Endothelial cell of umbilical vein (primary cell): ENCODE results near the gene CD81. TPM values are rescaled to one million over a fixed set of nuclear protein-coding genes. Genes with fewer than 3 reads are reported as not detected.

Experiments
- BruUV-seq: library from RNA; stranded (reverse); fragments of 400-500 nt; replicated peaks from 2 replicates; lab custom pipeline; 2021; lab: Mats Ljungman, UMichigan
- CTCF ChIA-PET: fragments of 300-600, 350-600 bp; sonication (Branson Sonifier 250); formaldehyde crosslinking; loops from one replicate; lab custom pipeline; 2021; ENCODE audit warnings: antibody characterized with exemption, inconsistent platforms; lab: Charles Lee
- POLR2A ChIA-PET: fragments of 300-600, 350-600 bp; sonication (Branson Sonifier 250); formaldehyde crosslinking; loops from one replicate; lab custom pipeline; 2021; ENCODE audit warnings: antibody characterized with exemption, inconsistent platforms; lab: Charles Lee
- DNase-seq: peaks from one replicate; pipeline ENCODE4 v3.0.0-alpha.2; 2011; ENCODE audit warnings: low read depth, low spot score
- FAIRE-seq: peaks from 2 replicates; lab custom pipeline; 2011; peaks lifted over from hg19 to GRCh38; lab: Jason Lieb, UNC
- H2AFZ ChIP-seq: 2 replicates; pipeline ENCODE4 v1.6.0; 2012; ENCODE audit warnings: low read depth, low read length, control low read depth, inconsistent platforms
- H3K27ac ChIP-seq: 2 replicates; pipeline ENCODE4 v1.5.1; 2011; ENCODE audit warnings: low read depth, mild to moderate bottlenecking, control low read depth, low read length, moderate library complexity; ENCODE audit not compliant: insufficient read depth
- H3K27me3 ChIP-seq, 2 experiments: 2 replicates each; pipeline versions ENCODE4 v1.6.0 to v1.6.1; 2011; ENCODE audit warnings: low read length in 2 of 2, mixed read lengths in 1 of 2; ENCODE audit not compliant: control insufficient read depth in 2 of 2, insufficient read depth in 2 of 2
- H3K36me3 ChIP-seq, 2 experiments: 2 replicates in 1 of 2; 3 replicates in 1 of 2; pipeline ENCODE4 v1.5.1; 2011; ENCODE audit warnings: low read length in 2 of 2, mild to moderate bottlenecking in 1 of 2, moderate library complexity in 1 of 2; ENCODE audit not compliant: control insufficient read depth in 2 of 2, insufficient read depth in 2 of 2; ENCODE audit errors: extremely low read depth in 1 of 2
- H3K4me1 ChIP-seq: 3 replicates; pipeline ENCODE4 v1.5.1; 2011; ENCODE audit warnings: mild to moderate bottlenecking, low read length; ENCODE audit not compliant: control insufficient read depth, insufficient read depth; ENCODE audit errors: extremely low read depth
- H3K4me2 ChIP-seq: 2 replicates; pipeline ENCODE4 v1.6.1; 2011; ENCODE audit warnings: low read length, control low read depth, mixed read lengths; ENCODE audit not compliant: insufficient read depth
- H3K4me3 ChIP-seq, 3 experiments: fragments of 200-600 bp in 1 of 3; sonication (generic), shearing (Covaris generic) in 1 of 3; replicated peaks in 1 of 3; 2 replicates each; pipeline ENCODE4 v1.5.1; 2011 to 2016; ENCODE audit warnings: control low read depth in 3 of 3, low read length in 3 of 3, mild to moderate bottlenecking in 2 of 3, inconsistent platforms in 1 of 3, low read depth in 1 of 3, moderate library complexity in 1 of 3; ENCODE audit not compliant: insufficient read depth in 1 of 3
- H3K79me2 ChIP-seq: 2 replicates; pipeline ENCODE4 v1.6.0; 2012; ENCODE audit warnings: low read length, inconsistent platforms; ENCODE audit not compliant: control insufficient read depth, insufficient read depth
- H3K9ac ChIP-seq: replicated peaks from 2 replicates; pipeline ENCODE3; 2011; ENCODE audit warnings: low read length, control low read depth; ENCODE audit not compliant: insufficient read depth; ENCODE audit errors: extremely low read depth
- H3K9me1 ChIP-seq: replicated peaks from 3 replicates; pipeline ENCODE4 v1.6.0; 2011; ENCODE audit warnings: mild to moderate bottlenecking, low read length; ENCODE audit not compliant: control insufficient read depth, insufficient read depth; ENCODE audit errors: extremely low read depth
- H3K9me3 ChIP-seq: replicated peaks from 2 replicates; pipeline ENCODE4 v1.5.1; 2012; ENCODE audit warnings: low read length, inconsistent platforms; ENCODE audit not compliant: control insufficient read depth, insufficient read depth
- H4K20me1 ChIP-seq: replicated peaks from 2 replicates; pipeline ENCODE3; 2011; ENCODE audit warnings: mild to moderate bottlenecking, low read length; ENCODE audit not compliant: control insufficient read depth, insufficient read depth; ENCODE audit errors: extremely low read depth
- CTCF ChIP-seq, 2 donors: IDR thresholded peaks; 1 replicate in 1 of 2; 2 replicates in 1 of 2; pipeline ENCODE4 v1.5.1; 2011; ENCODE audit warnings: low read length in 2 of 2, mild to moderate bottlenecking in 2 of 2, moderate library complexity in 2 of 2, control low read depth in 1 of 2, inconsistent platforms in 1 of 2, low read depth in 1 of 2; ENCODE audit not compliant: insufficient read depth in 1 of 2; ENCODE audit errors: extremely low read depth in 1 of 2
- EZH2 ChIP-seq: IDR thresholded peaks from 2 replicates; pipeline ENCODE4 v1.6.1; 2012; ENCODE audit warnings: borderline replicate concordance, low read depth, mild to moderate bottlenecking, moderate library complexity, low read length, inconsistent platforms; ENCODE audit not compliant: severe bottlenecking
- FOS ChIP-seq: IDR thresholded peaks from 2 replicates; pipeline ENCODE4 v1.6.1; 2011; ENCODE audit warnings: mild to moderate bottlenecking, low read length, moderate library complexity, borderline replicate concordance; ENCODE audit not compliant: insufficient read depth
- GATA2 ChIP-seq: IDR thresholded peaks from 2 replicates; pipeline ENCODE4 v1.7.0; 2011; ENCODE audit warnings: low read depth, mild to moderate bottlenecking, moderate library complexity, mixed read lengths, low read length; ENCODE audit not compliant: insufficient read length, insufficient read depth
- JUN ChIP-seq: IDR thresholded peaks from 2 replicates; pipeline ENCODE4 v1.6.1; 2011; ENCODE audit warnings: borderline replicate concordance, low read depth; ENCODE audit not compliant: insufficient read length, insufficient read depth
- MYC ChIP-seq: IDR thresholded peaks from one replicate; pipeline ENCODE4 v1.6.1; 2011; ENCODE audit warnings: mild to moderate bottlenecking, low read depth, low read length
- POLR2A ChIP-seq: IDR thresholded peaks from 2 replicates; pipeline ENCODE4 v1.6.1; 2012; ENCODE audit warnings: low read depth, mild to moderate bottlenecking, control low read depth, low read length
- POLR2AphosphoS5 ChIP-seq: IDR thresholded peaks from 2 replicates; pipeline ENCODE4 v1.6.1; 2012; ENCODE audit warnings: low read depth, mild to moderate bottlenecking, control low read depth, low read length, moderate library complexity; ENCODE audit not compliant: insufficient read depth
- dilution Hi-C: fragments of 300-500 bp; cut with MboI; formaldehyde crosslinking; loops from one replicate; pipeline ENCODE4 v1.15.0; 2019; ENCODE audit warnings: low sequenced_read_pairs; ENCODE audit not compliant: extremely low pct_ligation_motif_present
- intact Hi-C: fragments of 100-400 bp; cut with micrococcal nuclease; formaldehyde crosslinking; loops from one replicate; pipeline ENCODE4 v1.10.0; 2022
- polyA plus RNA-seq, 4 experiments: library from polyadenylated mRNA; depleted of rRNA in 3 of 4; stranded (reverse) in 3 of 4; unstranded in 1 of 4; fragments of >200 nt; gene quantifications; 2 replicates each; pipeline versions ENCODE4 v1.2.1 to v1.2.3, GENCODE V29; 2011 to 2012; ENCODE audit warnings: missing spikeins in 1 of 4
- total RNA-seq: library from RNA; stranded (reverse); gene quantifications from 2 replicates; pipeline ENCODE4 v1.2.3, GENCODE V29; 2021
- TF ChIP-seq, protein P1 (sequence below): IDR thresholded peaks from 2 replicates; pipeline ENCODE4 v1.6.1; 2011; ENCODE audit not compliant: insufficient read depth, insufficient read length

CD81 gene
- total and polyA plus RNA-seq, 2 donors (not counting 3 experiments of a cell fraction or from before 2014, with no cell fraction given), result 409 to 802 TPM

GRCh38 chr11:2345050-2345449 is 32.1 kb upstream of the CD81 start:
- H4K20me1 ChIP-seq, result no peaks in the 10 kb centered on the region
- no peak overlapping the region for H3K27ac ChIP-seq
- no peak for TF ChIP-seq POLR2AphosphoS5
- no peak for TF ChIP-seq EZH2
- TF ChIP-seq FOS, result no peak
- TF ChIP-seq, protein P1, sequence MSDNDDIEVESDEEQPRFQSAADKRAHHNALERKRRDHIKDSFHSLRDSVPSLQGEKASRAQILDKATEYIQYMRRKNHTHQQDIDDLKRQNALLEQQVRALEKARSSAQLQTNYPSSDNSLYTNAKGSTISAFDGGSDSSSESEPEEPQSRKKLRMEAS, result no peak
- no peak for TF ChIP-seq MYC
- no peak for TF ChIP-seq JUN
- TF ChIP-seq GATA2, result no peak
- TF ChIP-seq CTCF (IDR thresholded peaks at IDR 0.05; ENCODE audit: extremely low read depth in 1 of 2, insufficient read depth in 1 of 2, low read depth in 1 of 2, low read length in 2 of 2), result no peak
- no peak for TF ChIP-seq POLR2A
- DNase-seq (no peak), FAIRE-seq (no peak)
- H3K4me1 ChIP-seq, result no peaks in the 10 kb centered on the region
- peaks cover 0 to 3% of the 10 kb centered on the region in 2 experiments for H3K27me3 ChIP-seq
- dilution Hi-C loops (no loop called here), intact Hi-C loops (no loop called here)
- no peaks in the 10 kb centered on the region for H3K9me3 ChIP-seq
- no peaks in the 10 kb centered on the region for H3K36me3 ChIP-seq
- no peak overlapping the region for H3K4me3 ChIP-seq
- POLR2A ChIA-PET, result no interaction called here
- no TSS peak for BruUV-seq
- no peaks in the 10 kb centered on the region for H3K79me2 ChIP-seq
- H3K9me1 ChIP-seq, result no peaks in the 10 kb centered on the region
- CTCF ChIA-PET, result interaction anchor here (1.4 kb wide), 1 partner anchor 40 kb away, joined by 4 read pairs; no protein-coding TSS in a partner anchor
- no peak overlapping the region for H2AFZ ChIP-seq
- H3K9ac ChIP-seq, result no peak overlapping the region
- no peak overlapping the region for H3K4me2 ChIP-seq
